HG02973 (cell line): Measurements from ENCODE around the gene PDSS2.

Source experiments
- ATAC-seq: cut with Tn5 transposase; IDR thresholded peaks from one replicate; pipeline ENCODE4 v1.9.1; 2021; ENCODE audit warnings: moderate library complexity; ENCODE audit not compliant: unreplicated experiment

The PDSS2 gene

GRCh38 chr6:107419733-107420132, 39.6 kb downstream of the PDSS2 start:
- no peak for ATAC-seq

- ATAC-seq = no peak
Observed at GRCh38 chr6:107418118-107418517, 41.2 kb downstream of the PDSS2 start.

- ATAC-seq = no peak
Observed at GRCh38 chr6:107416145-107416544, 43.2 kb downstream of the PDSS2 start.

- ATAC-seq = no peak
Observed at GRCh38 chr6:107413966-107414645, 45.3 kb downstream of the PDSS2 start.

GRCh38 chr6:107411161-107411560, 48.2 kb downstream of the PDSS2 start:
- no peak for ATAC-seq

GRCh38 chr6:107409942-107410341, 49.4 kb downstream of the PDSS2 start:
- no peak for ATAC-seq

GRCh38 chr6:107408714-107409113, 50.6 kb downstream of the PDSS2 start:
- ATAC-seq = no peak

GRCh38 chr6:107405002-107405401, 54.4 kb downstream of the PDSS2 start:
- no peak for ATAC-seq

- no peak for ATAC-seq
Observed at GRCh38 chr6:107402533-107402932, 56.8 kb downstream of the PDSS2 start.

- no peak for ATAC-seq
Observed at GRCh38 chr6:107401573-107401972, 57.8 kb downstream of the PDSS2 start.

GRCh38 chr6:107400616-107401147, 58.7 kb downstream of the PDSS2 start:
- no peak for ATAC-seq

- no peak for ATAC-seq
Observed at GRCh38 chr6:107399935-107400334, 59.4 kb downstream of the PDSS2 start.

- ATAC-seq = no peak
Observed at GRCh38 chr6:107398001-107398400, 61.4 kb downstream of the PDSS2 start.

GRCh38 chr6:107396211-107396610, 63.2 kb downstream of the PDSS2 start:
- no peak for ATAC-seq

GRCh38 chr6:107392069-107392468, 67.3 kb downstream of the PDSS2 start:
- ATAC-seq = no peak

- no peak for ATAC-seq
Observed at GRCh38 chr6:107390685-107391435, 68.5 kb downstream of the PDSS2 start.

GRCh38 chr6:107390056-107390455, 69.3 kb downstream of the PDSS2 start:
- no peak for ATAC-seq

- ATAC-seq = no peak
Observed at GRCh38 chr6:107386904-107387303, 72.5 kb downstream of the PDSS2 start.

- ATAC-seq = no peak
Observed at GRCh38 chr6:107386340-107386739, 73.0 kb downstream of the PDSS2 start.

GRCh38 chr6:107383705-107384104, 75.7 kb downstream of the PDSS2 start:
- no peak for ATAC-seq

- ATAC-seq = no peak
Observed at GRCh38 chr6:107374264-107374663, 85.1 kb downstream of the PDSS2 start.

- no peak for ATAC-seq
Observed at GRCh38 chr6:107369493-107369892, 89.9 kb downstream of the PDSS2 start.
